K562 (cell line): ENCODE measurements around the gene PRUNE1. TPM values are rescaled to one million over a fixed set of nuclear protein-coding genes. Genes with fewer than 3 reads are reported as not detected.

ENCODE experiments used
- ATAC-seq: fragments of 200-7000 bp; cut with Tn5 transposase; 3 replicates; pipeline ENCODE4 v1.9.1; 2020; ENCODE audit warnings: moderate library complexity
- BruUV-seq: library from RNA; stranded (reverse); fragments of 400-500 nt; replicated peaks from 2 replicates; lab custom pipeline; 2021; lab: Mats Ljungman, UMichigan
- CTCF ChIA-PET: fragments of 300-600 bp; formaldehyde crosslinking; extraction: SDS; loops from one replicate; lab custom pipeline; 2021; ENCODE audit warnings: low intra/inter-chr PET ratio; lab: Yijun Ruan, JAX
- POLR2A ChIA-PET: fragments of 300-600, 350-650 bp; sonication (Branson Sonifier 250); formaldehyde crosslinking; extraction: SDS; loops from one replicate; lab custom pipeline; 2021; ENCODE audit warnings: antibody characterized with exemption, inconsistent platforms; lab: Yijun Ruan, JAX
- DNase-seq, 4 experiments: peaks; one replicate each; pipeline versions ENCODE4 v3.0.0 to v3.0.0-alpha.2; 2011 to 2018; ENCODE audit warnings: low spot score in 3 of 4, mixed read lengths in 3 of 4; ENCODE audit errors: extremely low read depth in 1 of 4
- FAIRE-seq: peaks from 2 replicates; lab custom pipeline; 2011; peaks lifted over from hg19 to GRCh38; lab: Jason Lieb, UNC
- H2AFZ ChIP-seq: 2 replicates; pipeline ENCODE4 v1.6.0; 2011; ENCODE audit warnings: low read depth, low read length, control low read depth, inconsistent platforms
- H3K27ac ChIP-seq: fragments of 200-600 bp; 3 replicates; pipeline ENCODE4 v1.8.0; 2011; ENCODE audit warnings: low read depth, mild to moderate bottlenecking, control low read depth, inconsistent platforms, low read length, moderate library complexity, mixed read lengths; ENCODE audit errors: extremely low read depth
- H3K27me3 ChIP-seq, 2 experiments: fragments of 300-600 bp in 1 of 2; 2 replicates in 1 of 2; 3 replicates in 1 of 2; pipeline versions ENCODE4 v1.6.0 to v1.8.0; 2011; ENCODE audit warnings: inconsistent platforms in 2 of 2, low read length in 2 of 2, mild to moderate bottlenecking in 1 of 2, mixed read lengths in 1 of 2, moderate library complexity in 1 of 2; ENCODE audit not compliant: control insufficient read depth in 2 of 2, insufficient read depth in 2 of 2
- H3K36me3 ChIP-seq: fragments of 300-600 bp; 3 replicates; pipeline ENCODE4 v1.8.0; 2011; ENCODE audit warnings: mild to moderate bottlenecking, low read length, inconsistent platforms; ENCODE audit not compliant: control insufficient read depth, insufficient read depth
- H3K4me1 ChIP-seq, 2 experiments: fragments of 200-600 bp in 1 of 2; replicated peaks in 1 of 2; 2 replicates in 1 of 2; 3 replicates in 1 of 2; pipeline versions ENCODE4 v1.5.1 to v1.8.0; 2011; ENCODE audit warnings: inconsistent platforms in 2 of 2, low read length in 2 of 2, mild to moderate bottlenecking in 1 of 2, mixed read lengths in 1 of 2, moderate library complexity in 1 of 2; ENCODE audit not compliant: control insufficient read depth in 2 of 2, insufficient read depth in 2 of 2
- H3K4me2 ChIP-seq: 2 replicates; pipeline ENCODE4 v1.6.1; 2011; ENCODE audit warnings: low read length, control low read depth, inconsistent platforms, mixed read lengths; ENCODE audit not compliant: insufficient read depth
- H3K4me3 ChIP-seq: fragments of 200-600 bp; sonication (generic), shearing (Covaris generic); 2 replicates; pipeline ENCODE4 v1.5.1; 2016; ENCODE audit warnings: control low read depth, inconsistent platforms
- H3K79me2 ChIP-seq: fragments of 200-600 bp; 3 replicates; pipeline ENCODE4 v1.8.0; 2011; ENCODE audit warnings: low read length, inconsistent platforms; ENCODE audit not compliant: control insufficient read depth, insufficient read depth
- H3K9ac ChIP-seq, 2 experiments: 2 replicates each; pipeline versions ENCODE4 v1.6.0 to v1.6.1; 2011; ENCODE audit warnings: low read depth in 2 of 2, low read length in 2 of 2, control low read depth in 1 of 2, inconsistent platforms in 1 of 2, mild to moderate bottlenecking in 1 of 2, mixed read lengths in 1 of 2; ENCODE audit not compliant: insufficient read depth in 1 of 2
- H3K9me1 ChIP-seq: one replicate; pipeline ENCODE4 v1.6.0; 2011; ENCODE audit warnings: inconsistent platforms, mild to moderate bottlenecking, low read length, moderate library complexity; ENCODE audit not compliant: control insufficient read depth, insufficient read depth
- H3K9me3 ChIP-seq: replicated peaks from 2 replicates; pipeline ENCODE4 v1.5.1; 2011; ENCODE audit warnings: low read depth, low read length, inconsistent platforms; ENCODE audit not compliant: control insufficient read depth, insufficient read depth
- H4K20me1 ChIP-seq: replicated peaks from 2 replicates; pipeline ENCODE4 v1.6.1; 2011; ENCODE audit warnings: low read length, inconsistent platforms, mixed read lengths; ENCODE audit not compliant: control insufficient read depth, insufficient read depth
- ARID4B ChIP-seq: sonication (generic); formaldehyde crosslinking; IDR thresholded peaks from 2 replicates; pipeline ENCODE4 v1.8.0; 2022; ENCODE audit warnings: mild to moderate bottlenecking, missing genetic modification reagents
- BRCA1 ChIP-seq, 2 experiments: fragments of 450-650 bp in 1 of 2; sonication (generic) in 1 of 2; formaldehyde crosslinking in 1 of 2; IDR thresholded peaks; 2 replicates each; pipeline versions ENCODE4 v1.5.0 to v1.6.1; 2017 to 2020; ENCODE audit warnings: mild to moderate bottlenecking in 1 of 2, missing genetic modification reagents in 1 of 2
- DPF2 ChIP-seq: fragments of 450-650 bp; IDR thresholded peaks from 2 replicates; pipeline ENCODE4 v1.6.1; 2016
- MAFF ChIP-seq: IDR thresholded peaks from 2 replicates; pipeline ENCODE4 v1.6.1; 2012; ENCODE audit warnings: low read length, improper control_type of control experiment
- RBBP5 ChIP-seq: fragments of 200-600 bp; sonication (generic); IDR thresholded peaks from 2 replicates; pipeline ENCODE4 v1.6.1; 2012; ENCODE audit warnings: borderline replicate concordance, mild to moderate bottlenecking, low read length, control low read depth, inconsistent platforms; ENCODE audit not compliant: insufficient read depth, poor library complexity, severe bottlenecking
- SOX6 ChIP-seq: fragments of 450-650 bp; IDR thresholded peaks from 2 replicates; pipeline ENCODE4 v1.6.1; 2014; ENCODE audit warnings: mild to moderate bottlenecking
- TAF7 ChIP-seq: fragments of 450-650 bp; IDR thresholded peaks from 2 replicates; pipeline ENCODE4 v1.6.1; 2016; ENCODE audit warnings: missing genetic modification characterization, missing compliant biosample characterization
- TCF7 ChIP-seq: sonication (generic); IDR thresholded peaks from 2 replicates; pipeline ENCODE4 v1.6.1; 2016; ENCODE audit warnings: antibody characterized with exemption, borderline replicate concordance
- TSC22D4 ChIP-seq: fragments of 450-650 bp; IDR thresholded peaks from 2 replicates; pipeline ENCODE4 v1.6.1; 2016; ENCODE audit warnings: missing genetic modification characterization, missing biosample characterization, control low read depth
- ZNF12 ChIP-seq: sonication (generic); formaldehyde crosslinking; IDR thresholded peaks from 2 replicates; pipeline ENCODE4 v1.4.0; 2020; ENCODE audit warnings: mild to moderate bottlenecking, missing genetic modification reagents
- ZNF639 ChIP-seq, 2 experiments: fragments of 200-800 bp in 1 of 2; sonication (Bioruptor generic) in 1 of 2; sonication (generic) in 1 of 2; formaldehyde crosslinking in 1 of 2; IDR thresholded peaks in 1 of 2; conservative IDR thresholded peaks in 1 of 2; 2 replicates each; pipeline versions ENCODE4 v1.5.0 to v1.6.1; 2016 to 2020; ENCODE audit warnings: missing compliant biosample characterization in 1 of 2, missing genetic modification characterization in 1 of 2, missing genetic modification reagents in 1 of 2
- WGBS: fragments of 100-300 bp; shearing (Covaris generic); methylation state at CpG from one replicate; pipeline ENCODE4 v1.1.6; 2016; ENCODE audit warnings: low coverage, mixed read lengths; ENCODE audit not compliant: insufficient coverage; ENCODE audit errors: missing lambda C conversion rate; 5-methylcytosine and 5-hydroxymethylcytosine counted together
- in situ Hi-C: fragments of 300-500 bp; cut with MboI; formaldehyde crosslinking; loops from 4 replicates; pipeline ENCODE4 v1.15.0; 2018; ENCODE audit warnings: inconsistent platforms, mixed read lengths
- intact Hi-C: fragments of 100-400 bp; cut with micrococcal nuclease; formaldehyde crosslinking; loops from 2 replicates; pipeline ENCODE4 v1.14.2; 2022
- polyA plus RNA-seq, 8 experiments: library from polyadenylated mRNA; depleted of rRNA in 4 of 8; stranded (reverse) in 5 of 8; unstranded in 3 of 8; fragments of >200 nt; fragmentation: Nextera tagmentation in 2 of 8; fragmentation: Illumina TruSeq in 1 of 8; extraction: Ambion mirVana in 2 of 8; extraction: Trizol in 1 of 8; gene quantifications; 2 replicates each; pipeline versions ENCODE4 v1.2.1 to v1.2.3, GENCODE V29; 2011 to 2014; ENCODE audit warnings: inconsistent platforms in 1 of 8, missing spikeins in 1 of 8
- total RNA-seq, 7 experiments: library from RNA; depleted of rRNA in 6 of 7; stranded (reverse); fragments of >200 nt in 6 of 7; fragmentation: Illumina TruSeq in 2 of 7; extraction: Trizol in 2 of 7; gene quantifications; 2 replicates each; pipeline versions ENCODE4 v1.2.1 to v1.2.3, GENCODE V29; 2011 to 2021; ENCODE audit warnings: low replicate concordance in 1 of 7
- TF ChIP-seq, protein P1 (sequence below): sonication (generic); formaldehyde crosslinking; IDR thresholded peaks from 2 replicates; pipeline ENCODE4 v1.9.0; 2022; ENCODE audit warnings: mild to moderate bottlenecking, missing genetic modification reagents
- TF ChIP-seq, protein P2 (sequence below): fragments of 450-650 bp; formaldehyde crosslinking; IDR thresholded peaks from 2 replicates; pipeline ENCODE4 v1.4.0; 2020; ENCODE audit warnings: mild to moderate bottlenecking, moderate library complexity

PRUNE1 gene
- total and polyA plus RNA-seq, 9 of the 15 experiments (the other 6 are each of a cell fraction or from before 2014, with no cell fraction given) = 16.7 to 48.3 (median 26.2) TPM

DNA sequence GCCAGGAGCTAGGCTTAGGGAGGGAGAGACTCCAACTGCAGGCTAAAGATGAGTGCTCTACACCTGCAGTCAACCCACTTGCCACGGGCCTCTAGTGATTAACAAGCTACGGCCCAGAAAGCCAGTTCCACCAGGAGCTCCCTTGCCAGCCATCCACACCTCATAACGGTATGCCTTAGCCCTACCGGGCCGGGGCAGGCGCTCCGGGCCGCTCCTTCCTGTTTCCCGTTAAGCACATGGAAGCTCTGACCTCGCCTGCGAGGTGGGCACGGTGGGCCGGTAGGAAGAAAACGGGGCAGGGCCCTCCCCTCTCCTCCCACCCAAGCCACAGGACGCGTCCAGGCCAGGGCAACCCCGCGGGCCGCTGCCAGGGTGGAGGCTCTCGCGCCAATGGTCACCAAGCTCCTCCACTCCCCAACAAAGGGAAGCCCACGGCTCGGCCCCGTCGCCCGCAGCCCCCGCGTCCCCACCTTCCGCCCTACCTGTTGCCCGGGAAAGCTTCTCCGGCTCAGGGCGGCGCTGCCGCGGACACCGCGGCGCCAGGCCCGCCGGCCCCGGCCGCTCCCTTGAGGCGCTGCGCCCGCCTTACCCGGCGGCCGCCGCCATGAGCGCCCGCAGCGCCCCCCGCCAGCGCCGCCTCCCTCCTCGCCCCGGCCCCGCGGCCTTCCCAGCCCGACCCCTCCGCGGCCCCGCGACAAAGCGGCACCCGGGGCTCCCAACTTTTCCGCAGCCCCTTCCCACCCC lies 34.2 kb upstream of the PRUNE1 start:
- WGBS = 1% methylated on average over 30 of the region's 67 CpGs
- Histone ChIP-seq H3K4me2 (peak overlapping the region; percentile 92), H3K9me1 (peaks cover 5% of the 10 kb centered on the region), H4K20me1 (peaks cover 30% of the 10 kb centered on the region), H3K4me3 (peak overlapping the region; percentile 63), H3K27ac (peak overlapping the region; percentile 95), H3K27me3 (no peaks in the 10 kb centered on the region), H3K9ac (peak overlapping the region; percentile 88 to 93), H2AFZ (no peak overlapping the region), H3K9me3 (no peaks in the 10 kb centered on the region), H3K36me3 (peaks cover 36% of the 10 kb centered on the region; the same call in 2 of the 3 replicates), H3K4me1 (peaks cover 52 to 66% of the 10 kb centered on the region in 2 experiments), H3K79me2 (peaks cover 77% of the 10 kb centered on the region)
- ATAC-seq = peak; percentile 2; the same call in 2 of the 3 replicates
- intact Hi-C loops (loop anchor here (10.0 kb wide), 1 partner anchor 359 kb away; no protein-coding TSS in a partner anchor), in situ Hi-C loops (no loop called here)
- no TSS peak for BruUV-seq
- ChIA-PET POLR2A (interaction anchor here (0.6 to 4.3 kb wide), 11 partner anchors 10 to 429 kb away, joined by 3 to 58 read pairs (median 4); partner anchors contain the start of gene MCL1), CTCF (no interaction called here)
- no peak for FAIRE-seq
- DNase-seq = peak in 2 of 4 experiments; percentile 40 to 62
- TF ChIP-seq, protein P1, sequence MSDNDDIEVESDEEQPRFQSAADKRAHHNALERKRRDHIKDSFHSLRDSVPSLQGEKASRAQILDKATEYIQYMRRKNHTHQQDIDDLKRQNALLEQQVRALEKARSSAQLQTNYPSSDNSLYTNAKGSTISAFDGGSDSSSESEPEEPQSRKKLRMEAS (CRISPR knock-in tag) = peak; percentile 72
- TF ChIP-seq MAFF (no peak), ZNF639 (CRISPR knock-in tag; conservative IDR thresholded peaks at IDR 0.05 in 1 of 2, IDR thresholded peaks at IDR 0.05 in 1 of 2) (peak in 1 of 2 experiments; percentile 48; a peak in 1 of 4 replicates), DPF2 (no peak), RBBP5 (peak; percentile 34), ZNF12 (CRISPR knock-in tag) (no peak), TCF7 (no peak), SOX6 (no peak), TAF7 (tag) (no peak), ARID4B (CRISPR knock-in tag) (peak; percentile 38; the same call in 1 of the 2 replicates), BRCA1 (IDR thresholded peaks at IDR 0.05) (no peak), BRCA1 (CRISPR knock-in tag; IDR thresholded peaks at IDR 0.05) (no peak), TSC22D4 (tag) (no peak)
- TF ChIP-seq, protein P2, sequence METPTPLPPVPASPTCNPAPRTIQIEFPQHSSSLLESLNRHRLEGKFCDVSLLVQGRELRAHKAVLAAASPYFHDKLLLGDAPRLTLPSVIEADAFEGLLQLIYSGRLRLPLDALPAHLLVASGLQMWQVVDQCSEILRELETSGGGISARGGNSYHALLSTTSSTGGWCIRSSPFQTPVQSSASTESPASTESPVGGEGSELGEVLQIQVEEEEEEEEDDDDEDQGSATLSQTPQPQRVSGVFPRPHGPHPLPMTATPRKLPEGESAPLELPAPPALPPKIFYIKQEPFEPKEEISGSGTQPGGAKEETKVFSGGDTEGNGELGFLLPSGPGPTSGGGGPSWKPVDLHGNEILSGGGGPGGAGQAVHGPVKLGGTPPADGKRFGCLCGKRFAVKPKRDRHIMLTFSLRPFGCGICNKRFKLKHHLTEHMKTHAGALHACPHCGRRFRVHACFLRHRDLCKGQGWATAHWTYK (CRISPR knock-in tag) = 0 out of 2 replicates have a peak, but pooled peaks have one; percentile 17
